T-helper 1 cell treated with Interleukin-12 subunit alpha and Interleukin-12 subunit beta and Interleukin-4 antibody, amounts not matched to agents 30 ng/mL and 1 ng/mL, for 36 hours (primary cell): Measurements from ENCODE around the gene USP47. TPM values are rescaled to one million over a fixed set of nuclear protein-coding genes. Genes with fewer than 3 reads are reported as not detected.

Experiments used
- intact Hi-C: fragments of 100-400 bp; cut with micrococcal nuclease; formaldehyde crosslinking; loops from one replicate; pipeline ENCODE4 v1.15.1; 2024
- total RNA-seq: library from RNA; stranded (reverse); gene quantifications from 2 replicates; pipeline ENCODE4 v1.2.3, GENCODE V29; 2022

USP47 gene
- total RNA-seq, 1 donor from 2014 or later, result 44.2 TPM

GRCh38 chr11:11935536-11935935, 93.8 kb downstream of the USP47 start:
- intact Hi-C loops, result no loop called here

DNA sequence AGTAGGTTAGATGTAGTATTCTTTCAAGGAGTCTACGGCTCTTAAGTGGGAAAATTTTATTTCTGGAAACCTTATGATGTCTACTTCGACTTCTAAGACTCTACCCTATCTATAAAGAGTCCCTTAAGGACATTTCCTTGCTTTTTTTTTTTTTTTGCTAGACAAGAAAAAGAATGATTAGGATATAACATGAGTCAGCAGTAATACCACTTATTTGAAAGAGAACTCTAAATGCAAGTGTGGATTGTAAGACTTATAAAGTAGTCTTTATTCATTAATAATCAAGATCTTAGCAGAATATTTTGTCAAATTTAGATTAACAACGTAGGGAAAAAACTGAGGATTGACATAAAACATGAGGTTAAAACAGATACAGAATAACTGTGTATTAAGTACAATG, 95.7 kb downstream of the USP47 start:
- intact Hi-C loops, result no loop called here

- intact Hi-C loops, result no loop called here
These were observed 96.2 kb downstream of the USP47 start for GRCh38 chr11:11937957-11938356.

DNA sequence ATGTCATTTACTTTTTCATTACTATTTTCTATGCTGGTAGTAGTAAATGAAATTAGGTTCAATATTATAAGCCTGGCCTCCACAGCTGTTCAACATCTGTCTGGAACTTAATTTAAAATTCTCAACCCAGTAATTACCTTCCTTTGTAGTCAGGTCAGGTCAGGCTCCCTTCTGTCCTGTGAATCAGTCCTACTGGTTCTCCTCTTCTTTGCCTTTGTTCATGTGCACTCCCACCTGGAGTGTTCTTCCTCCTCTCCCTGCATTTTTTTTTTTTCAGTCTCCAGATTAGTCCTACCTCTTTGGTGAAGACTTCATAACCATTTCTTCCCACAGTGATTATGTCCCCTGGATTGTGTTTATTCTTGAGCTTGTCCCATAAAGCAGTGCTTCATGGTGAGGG, 98.8 kb downstream of the USP47 start:
- intact Hi-C loops, result no loop called here

- intact Hi-C loops, result no loop called here
These were observed 100.9 kb downstream of the USP47 start for GRCh38 chr11:11942668-11943067.

DNA sequence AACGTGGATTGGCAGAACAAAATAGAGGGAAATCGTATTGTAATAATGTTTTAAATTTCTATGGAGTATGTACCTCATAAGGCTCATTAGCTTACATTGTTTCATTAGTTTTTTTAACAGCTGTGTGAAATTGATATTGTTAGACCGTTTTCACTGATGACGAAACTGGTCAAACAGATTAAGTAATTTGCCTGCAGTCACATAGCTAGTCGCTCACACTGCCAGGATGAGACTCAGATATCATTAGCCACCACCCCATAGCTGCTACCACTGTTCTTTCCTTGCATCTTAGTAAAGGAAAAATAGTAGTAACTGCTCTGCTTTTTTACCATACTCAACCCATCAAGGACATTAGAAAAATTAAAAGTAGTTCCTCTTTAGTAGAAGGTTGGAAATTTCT, 102.7 kb downstream of the USP47 start:
- intact Hi-C loops, result no loop called here

DNA sequence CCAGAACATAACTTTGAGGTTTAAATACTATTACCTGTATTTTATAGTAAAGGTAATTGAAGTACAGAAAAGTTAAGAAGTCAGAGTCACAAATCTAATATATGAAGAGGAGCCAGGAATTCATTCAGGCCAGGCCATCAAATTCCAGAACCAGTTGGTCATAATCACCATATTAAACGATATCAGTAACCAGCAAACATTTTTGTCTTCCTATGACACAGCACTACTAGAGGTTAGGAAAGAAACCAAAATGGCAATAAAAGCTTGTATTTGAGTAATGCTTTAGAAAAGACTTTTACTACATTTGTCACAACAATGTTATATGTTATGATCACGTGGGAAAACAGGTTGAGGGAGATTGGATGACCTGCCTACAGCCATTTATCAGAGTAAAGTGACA, 104.4 kb downstream of the USP47 start:
- intact Hi-C loops, result no loop called here

DNA sequence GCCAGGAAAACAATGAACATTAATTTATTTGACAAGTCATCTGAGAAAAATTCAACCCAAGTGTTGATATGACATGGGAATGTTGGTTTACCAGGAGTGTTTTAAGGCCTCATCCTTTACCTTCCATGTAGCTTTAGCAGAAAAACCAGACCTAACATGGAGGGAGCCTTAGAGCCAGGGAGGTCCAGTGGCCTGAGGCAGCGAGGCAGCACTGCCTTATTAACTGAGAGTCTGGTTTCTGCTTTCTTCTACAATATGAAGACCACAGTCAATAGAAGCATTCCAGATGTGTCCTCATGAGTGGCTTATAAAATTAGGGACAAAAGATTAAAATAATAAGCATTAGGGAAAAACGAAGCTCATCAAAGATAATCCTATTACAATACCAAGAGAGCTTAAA, 105.1 kb downstream of the USP47 start:
- intact Hi-C loops, result no loop called here

DNA sequence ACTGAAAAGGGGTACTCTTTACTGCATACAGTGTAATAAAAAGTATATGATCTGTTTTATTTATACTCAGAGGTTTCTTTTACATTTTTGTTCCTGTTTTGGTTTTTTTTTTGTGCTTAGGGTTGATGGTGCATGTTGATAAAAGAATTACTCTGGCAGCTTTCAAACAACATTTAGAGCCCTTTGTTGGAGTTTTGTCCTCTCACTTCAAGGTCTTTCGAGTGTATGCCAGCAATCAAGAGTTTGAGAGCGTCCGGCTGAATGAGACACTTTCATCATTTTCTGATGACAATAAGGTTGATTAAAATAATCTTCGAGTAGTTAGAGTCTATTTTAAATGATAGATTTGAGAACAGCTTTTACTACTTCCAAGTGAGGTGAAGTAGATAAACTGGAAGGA, 106.1 kb downstream of the USP47 start:
- intact Hi-C loops, result no loop called here

GRCh38 chr11:11948242-11948947, 106.6 kb downstream of the USP47 start:
- intact Hi-C loops, result no loop called here

DNA sequence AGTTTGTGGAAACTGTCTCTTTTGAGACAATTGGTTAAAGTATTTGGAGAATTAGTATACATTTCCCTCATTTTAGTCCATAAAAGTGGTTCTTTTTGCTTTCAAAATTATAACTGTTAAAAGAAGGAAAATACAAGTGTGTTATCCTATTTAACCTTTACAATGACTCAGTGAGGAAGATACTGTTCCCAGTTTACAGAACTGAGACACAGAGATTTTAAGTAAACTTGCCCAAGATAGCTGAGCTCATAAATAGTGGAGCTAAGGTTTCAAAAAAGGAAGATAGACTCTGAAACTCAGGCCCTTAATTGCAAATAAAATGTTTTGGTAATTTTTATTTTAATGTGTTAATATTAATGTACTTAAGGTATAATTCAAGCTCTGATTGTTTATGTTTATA, 107.7 kb downstream of the USP47 start:
- intact Hi-C loops, result no loop called here

GRCh38 chr11:11952036-11952435, 110.3 kb downstream of the USP47 start:
- intact Hi-C loops, result no loop called here

DNA sequence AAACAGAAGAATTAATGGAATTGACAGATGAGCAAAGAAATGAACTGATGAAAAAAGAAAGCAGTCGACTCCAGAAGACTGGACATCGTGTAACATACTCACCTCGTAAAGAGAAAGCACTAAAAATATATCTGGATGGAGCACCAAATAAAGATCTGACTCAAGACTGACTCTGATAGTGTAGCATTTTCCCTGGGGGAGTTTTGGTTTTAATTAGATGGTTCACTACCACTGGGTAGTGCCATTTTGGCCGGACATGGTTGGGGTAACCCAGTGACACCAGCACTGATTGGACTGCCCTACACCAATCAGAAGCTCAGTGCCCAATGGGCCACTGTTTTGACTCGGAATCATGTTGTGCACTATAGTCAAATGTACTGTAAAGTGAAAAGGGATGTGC, 114.2 kb downstream of the USP47 start:
- intact Hi-C loops, result no loop called here

GRCh38 chr11:11958403-11959231, 116.8 kb downstream of the USP47 start:
- intact Hi-C loops, result no loop called here

DNA sequence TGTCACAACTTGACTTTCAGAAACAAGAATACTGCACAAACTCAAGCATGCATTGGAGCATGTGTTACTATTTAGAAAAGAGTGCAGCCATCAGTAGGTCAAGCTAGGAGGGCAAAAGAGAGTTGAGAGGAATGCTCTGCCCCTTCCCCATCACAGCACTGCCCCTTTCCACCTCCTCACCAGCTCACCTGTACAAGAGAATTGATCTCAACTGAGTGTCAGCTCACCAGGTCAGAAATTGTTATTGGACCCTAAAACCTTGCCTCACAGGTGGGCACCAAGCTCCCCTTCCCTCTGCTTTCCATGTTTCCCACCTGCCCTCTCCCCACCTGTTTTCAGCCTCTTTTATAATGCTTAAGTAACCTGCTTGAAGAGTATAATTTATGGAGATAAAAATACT, 117.8 kb downstream of the USP47 start:
- intact Hi-C loops, result no loop called here

GRCh38 chr11:11960687-11961086, 118.9 kb downstream of the USP47 start:
- intact Hi-C loops, result no loop called here

DNA sequence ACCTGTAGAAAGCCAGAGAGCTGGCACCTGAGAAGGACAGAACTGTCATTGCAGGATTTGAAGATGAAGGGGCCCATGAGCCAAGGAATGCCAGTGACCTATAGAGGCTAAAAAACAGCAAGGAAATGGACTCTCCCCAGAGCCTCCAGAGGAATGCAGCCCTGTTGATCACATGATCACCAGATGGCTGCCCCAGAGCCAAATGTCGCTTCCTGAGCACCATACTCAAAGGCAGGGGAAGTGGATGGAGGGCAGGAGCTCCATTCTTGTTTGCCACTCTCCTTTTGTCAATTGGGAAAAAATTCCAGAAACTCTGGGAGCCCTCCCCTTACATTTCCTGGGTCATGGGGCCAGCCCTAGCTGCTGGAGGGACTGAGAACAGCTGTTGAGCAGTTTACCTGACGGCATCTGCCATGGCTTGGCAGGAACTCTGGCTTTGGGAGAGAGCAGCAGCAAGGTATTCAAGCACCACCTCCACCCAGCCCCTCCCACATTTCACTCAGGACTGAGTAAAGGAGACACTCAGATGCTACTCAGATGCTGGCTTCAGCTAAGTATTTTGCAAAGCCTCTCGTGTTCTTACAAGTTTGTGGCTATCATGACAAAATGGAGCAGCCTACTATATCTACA, 119.7 kb downstream of the USP47 start:
- intact Hi-C loops, result no loop called here

GRCh38 chr11:11963067-11963466, 121.3 kb downstream of the USP47 start:
- intact Hi-C loops, result no loop called here

GRCh38 chr11:11963842-11964773, 122.3 kb downstream of the USP47 start:
- intact Hi-C loops, result no loop called here

- intact Hi-C loops, result no loop called here
These were observed 123.0 kb downstream of the USP47 start for GRCh38 chr11:11964774-11965150.

DNA sequence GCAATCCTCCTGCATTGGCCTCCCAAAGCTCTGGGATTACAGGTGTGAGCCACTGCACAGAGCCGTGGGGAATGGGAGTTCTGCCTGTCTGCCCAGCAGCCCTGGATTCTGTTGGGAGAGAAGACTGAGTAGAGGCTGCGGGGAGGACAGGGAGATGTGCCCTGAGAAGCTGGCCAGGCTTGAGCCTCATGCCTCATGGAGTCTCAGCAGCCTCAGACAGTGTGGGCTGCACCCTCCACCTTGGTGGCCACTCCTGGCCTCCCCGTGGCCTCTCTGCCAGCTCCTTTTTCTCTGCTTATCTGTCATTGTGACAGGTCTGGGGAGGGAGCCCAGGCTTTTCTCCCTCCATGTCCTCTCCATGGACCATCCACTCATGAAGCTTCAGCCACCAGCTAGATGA, 123.4 kb downstream of the USP47 start:
- intact Hi-C loops, result no loop called here
